Measurements from ENCODE around the gene EED.
"Not testable (repeated sequence)": the region's sequence is repeated elsewhere in the genome, so short reads cannot be mapped to it uniquely, and the experiment has no call there.

The EED gene

DNA sequence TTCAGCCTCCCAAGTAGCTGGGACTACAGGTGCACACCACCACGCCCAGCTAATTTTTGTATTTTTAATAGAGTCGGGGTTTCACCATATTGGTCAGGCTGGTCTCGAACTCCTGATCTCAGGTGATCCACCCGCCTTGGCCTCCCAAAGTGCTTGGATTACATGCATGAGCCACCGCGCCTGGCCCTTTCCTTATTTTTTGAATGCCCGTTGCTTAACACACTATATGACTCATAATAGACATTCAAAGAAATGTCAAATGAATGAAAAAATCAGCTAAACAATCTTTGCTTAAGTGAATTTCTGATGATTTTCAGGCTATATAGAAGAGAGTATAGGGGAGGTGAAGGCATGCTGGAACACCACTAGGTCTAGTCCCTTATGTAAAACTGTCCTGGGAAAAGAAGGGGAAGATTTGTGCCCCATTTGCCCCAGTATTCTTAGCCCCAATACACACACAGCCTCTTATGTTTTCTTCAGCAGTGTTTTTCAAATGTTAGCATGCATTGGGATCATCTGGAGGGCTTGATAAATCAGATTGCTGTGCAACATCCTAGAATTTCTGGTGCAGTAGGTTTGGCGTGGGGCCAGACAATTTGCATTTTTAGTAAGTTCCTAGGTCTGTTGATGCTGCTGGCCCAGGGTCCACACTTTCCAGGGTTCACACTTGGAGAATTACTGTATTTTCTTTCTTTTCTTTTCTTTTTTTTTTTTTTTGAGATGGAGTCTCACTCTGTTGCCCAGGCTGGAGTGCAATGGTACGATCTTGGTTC is 45.1 kb downstream of the EED start:
- DNase-seq (ENCODE audit: low read depth in 3 of 3, low spot score in 1 of 3), result not testable (repeated sequence)

DNA sequence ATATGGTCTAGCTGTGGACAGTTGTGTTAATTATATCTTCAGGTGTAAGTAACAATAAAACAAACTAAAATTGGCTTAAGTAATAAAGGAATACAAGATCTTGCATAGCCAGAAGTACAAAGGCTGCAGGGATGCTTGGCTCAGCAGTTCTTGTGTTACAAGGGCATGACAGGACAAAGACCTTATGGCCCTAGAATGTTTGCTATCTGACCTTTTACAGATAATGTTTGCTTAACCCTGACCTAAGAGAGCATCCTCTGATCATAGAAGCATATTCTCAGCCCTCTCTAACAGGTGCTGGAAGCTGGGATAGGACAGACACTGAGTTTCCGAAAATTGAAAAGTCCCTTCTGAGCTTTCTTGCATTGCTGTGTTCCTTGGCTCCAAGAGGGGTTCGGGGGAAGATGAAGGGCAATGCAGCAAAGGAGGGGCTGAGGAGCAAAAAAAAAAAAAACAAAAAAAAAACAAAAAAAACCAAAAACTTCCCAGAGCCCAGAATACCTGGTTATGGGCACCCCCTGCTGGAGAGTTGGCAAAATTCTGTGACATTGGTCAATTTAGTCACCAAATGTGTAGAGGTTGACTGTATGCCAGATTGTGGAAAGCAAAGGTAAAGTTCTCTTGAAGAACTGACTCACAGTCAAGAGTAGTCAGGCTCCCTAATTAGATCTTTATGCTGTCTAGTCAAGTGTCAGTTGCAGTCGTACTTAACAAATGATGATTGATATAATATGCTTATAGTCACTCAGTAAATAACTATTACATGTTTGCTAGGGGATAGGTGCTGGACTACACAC is 47.1 kb downstream of the EED start:
- peak; percentile 8 to 47 (median 8) for DNase-seq (ENCODE audit: low read depth in 3 of 3, low spot score in 1 of 3)

DNA sequence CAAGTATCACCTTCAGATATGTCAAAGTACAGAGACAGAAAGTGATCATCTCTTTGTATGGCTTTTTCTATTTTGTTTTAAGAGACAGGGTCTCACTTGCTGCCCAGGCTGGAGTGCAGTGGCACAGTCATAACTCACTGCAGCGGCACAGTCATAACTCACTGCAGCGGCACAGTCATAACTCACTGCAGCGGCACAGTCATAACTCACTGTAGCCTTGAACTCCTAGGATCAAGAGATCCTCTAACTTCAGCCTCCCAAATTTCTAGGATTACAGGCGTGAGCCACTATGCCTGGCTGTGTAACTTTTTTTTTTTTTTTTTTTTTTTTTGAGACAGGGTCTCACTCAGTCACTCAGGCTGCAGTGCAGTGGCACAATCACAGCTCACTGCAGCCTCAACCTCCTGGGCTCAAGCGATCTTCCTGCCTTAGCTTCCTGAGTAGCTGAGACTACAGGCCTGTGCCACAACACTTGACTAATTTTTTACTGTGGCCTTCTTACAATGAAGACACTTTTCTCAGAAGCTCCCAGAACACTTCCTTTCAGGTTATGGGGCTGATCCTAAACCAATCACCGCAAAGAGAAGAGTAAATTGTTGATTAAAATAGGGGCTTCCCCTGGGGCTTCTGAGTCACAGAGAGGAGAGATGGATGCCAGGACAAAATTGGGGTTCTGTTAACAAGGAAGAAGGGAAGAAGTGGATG is 48.5 kb downstream of the EED start:
- DNase-seq (ENCODE audit: low read depth in 3 of 3, low spot score in 1 of 3), result no peak

DNA sequence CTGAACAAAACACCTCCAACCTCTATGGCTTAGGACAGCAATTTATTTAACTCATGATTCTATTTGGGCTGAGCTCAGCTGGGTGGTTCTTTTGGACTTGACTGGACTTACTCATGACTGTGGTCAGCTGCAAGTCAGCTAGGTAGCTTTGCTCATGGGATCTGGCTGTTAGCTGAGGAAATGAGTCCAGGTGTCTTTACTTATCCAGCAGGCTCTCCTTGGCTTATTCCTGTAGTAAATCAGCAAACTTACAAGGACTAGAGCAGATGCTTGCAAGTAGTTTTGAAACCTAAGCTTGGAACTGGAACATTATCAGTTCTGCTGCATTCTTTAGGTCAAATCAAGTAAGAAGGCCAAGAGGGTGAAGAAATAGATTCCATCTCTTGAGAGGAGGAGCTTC is 49.5 kb downstream of the EED start:
- no peak for DNase-seq (ENCODE audit: low read depth in 3 of 3, low spot score in 1 of 3)

DNA sequence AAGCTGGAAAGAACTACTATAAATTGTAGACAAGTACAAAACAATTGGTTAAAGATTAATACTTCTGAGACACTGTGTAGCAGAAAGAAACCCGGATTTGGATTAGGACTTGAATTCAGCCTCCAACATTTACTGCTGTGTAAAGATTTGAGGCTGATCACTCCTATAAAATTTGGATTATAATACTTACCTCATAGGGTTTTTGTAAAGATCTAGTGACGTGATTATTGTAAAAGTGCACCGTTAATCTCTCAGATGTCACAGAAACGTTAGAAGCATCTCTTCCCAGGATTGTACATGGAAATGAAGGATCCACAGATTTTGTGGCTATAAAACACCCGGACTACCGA is 57.2 kb downstream of the EED start:
- no peak for DNase-seq (ENCODE audit: low read depth in 3 of 3, low spot score in 1 of 3)

DNA sequence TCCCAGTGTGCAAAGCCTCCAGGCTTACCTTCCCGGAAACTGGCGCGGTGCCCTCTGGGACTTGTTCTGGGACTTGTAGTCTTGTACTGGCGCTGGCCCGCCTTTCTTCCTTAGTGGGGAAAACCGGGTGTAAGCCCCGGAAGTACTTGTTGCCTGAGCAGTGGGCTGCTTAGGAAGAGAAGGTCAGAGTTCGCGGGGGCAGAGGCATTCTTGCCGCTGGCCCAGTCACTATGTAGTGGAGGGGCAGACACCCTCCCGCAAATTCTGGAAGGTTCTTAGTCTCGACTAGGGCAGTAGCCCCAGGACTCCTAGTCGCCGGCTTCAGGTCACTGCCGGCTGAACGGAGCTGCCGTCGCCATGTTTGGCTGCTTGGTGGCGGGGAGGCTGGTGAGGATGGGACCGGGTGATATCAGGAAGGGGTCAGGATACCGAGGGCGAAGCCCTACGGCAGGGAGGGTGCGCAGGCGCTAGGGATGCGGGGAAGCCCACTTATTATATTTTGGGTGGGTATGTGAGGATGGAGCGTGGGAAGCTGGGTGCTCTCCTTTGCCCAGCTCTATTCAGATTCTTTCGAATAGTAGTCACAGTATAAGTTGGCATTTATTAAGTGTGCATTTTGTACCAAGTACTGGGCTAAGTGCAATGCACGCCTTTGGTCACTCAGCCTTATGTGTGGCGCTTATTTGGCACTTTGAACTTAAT is 57.7 kb downstream of the EED start, which contains the start of gene HIKESHI:
Gene HIKESHI, plus strand, starts transcription at position 149 of the 702 bp plus-strand sequence. Its CDS starts 209 bp downstream, at position 358.
- peak; percentile 71 to 85 (median 81) for DNase-seq (ENCODE audit: low read depth in 3 of 3, low spot score in 1 of 3)

DNA sequence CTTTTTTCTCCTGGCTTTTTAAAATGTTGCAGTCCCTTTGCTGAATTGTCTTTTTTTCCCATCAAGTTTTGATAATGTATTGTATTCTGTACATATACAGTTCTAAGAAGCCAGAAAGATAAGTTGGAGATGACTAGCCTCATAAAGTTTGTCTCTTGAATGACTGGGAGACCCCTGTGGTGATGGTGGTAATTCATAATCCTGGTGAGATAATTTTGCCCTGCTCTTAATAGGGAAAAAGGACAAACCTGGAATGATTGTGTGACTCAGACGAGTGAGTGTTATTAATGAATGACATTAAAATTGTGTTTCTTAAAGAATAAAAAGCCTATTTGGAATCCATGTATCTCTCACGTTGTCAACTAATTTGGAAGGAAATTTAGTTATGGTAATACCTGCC is 58.7 kb downstream of the EED start:
- no peak for DNase-seq (ENCODE audit: low read depth in 3 of 3, low spot score in 1 of 3)

DNA sequence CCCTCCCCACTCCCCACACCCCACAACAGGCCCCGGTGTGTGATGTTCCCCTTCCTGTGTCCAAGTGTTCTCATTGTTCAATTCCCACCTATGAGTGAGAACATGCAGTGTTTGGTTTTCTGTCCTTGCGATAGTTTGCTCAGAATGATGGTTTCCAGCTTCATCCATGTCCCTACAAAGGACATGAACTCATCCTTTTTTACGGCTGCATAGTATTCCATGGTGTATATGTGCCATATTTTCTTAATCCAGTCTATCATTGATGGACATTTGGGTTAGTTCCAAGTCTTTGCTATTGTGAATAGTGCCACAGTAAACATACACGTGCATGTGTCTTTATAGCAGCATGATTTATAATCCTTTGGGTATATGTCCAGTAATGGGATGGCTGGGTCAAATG is 64.2 kb downstream of the EED start:
- not testable (repeated sequence) for DNase-seq (ENCODE audit: low read depth in 3 of 3, low spot score in 1 of 3)

DNA sequence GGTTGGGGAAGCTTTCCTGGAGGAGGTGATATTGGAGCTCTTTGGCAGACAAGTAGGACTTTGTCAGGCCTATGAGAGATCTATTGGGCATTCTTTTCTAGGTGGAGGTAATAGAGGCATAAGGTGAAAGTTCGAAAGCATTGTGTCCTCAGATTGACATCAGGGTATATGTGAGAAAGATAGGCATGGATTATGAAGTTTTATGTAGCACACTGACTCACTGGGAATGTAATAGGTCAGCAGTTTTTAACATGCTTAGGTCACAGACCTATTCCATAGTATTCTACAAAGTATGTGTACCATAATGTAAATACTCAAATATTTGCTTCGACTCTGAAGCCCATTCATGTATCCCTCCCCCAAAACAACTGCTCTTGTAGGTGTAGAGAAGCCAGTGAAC is 69.2 kb downstream of the EED start:
- DNase-seq (ENCODE audit: low read depth in 3 of 3, low spot score in 1 of 3), result no peak

DNA sequence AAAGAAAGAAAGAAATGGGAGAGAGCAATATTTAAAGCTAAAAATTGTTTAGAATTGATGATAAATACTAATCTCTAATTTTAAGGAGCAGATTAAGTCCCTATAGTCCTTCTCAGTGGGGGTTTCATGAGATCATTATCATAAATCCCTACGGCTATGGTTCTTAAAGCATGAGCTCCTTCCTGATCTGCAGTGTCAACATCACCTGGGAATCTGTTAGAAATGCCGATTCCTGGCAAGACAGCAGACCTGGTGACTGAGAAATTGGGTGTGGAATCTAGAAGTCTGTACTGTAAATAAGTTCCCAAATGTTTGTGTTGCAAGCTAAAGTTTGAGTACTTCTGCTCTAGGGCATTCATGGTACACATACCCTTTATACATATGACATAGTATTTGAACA is 70.1 kb downstream of the EED start:
- DNase-seq (ENCODE audit: low read depth in 3 of 3, low spot score in 1 of 3), result no peak

Data from stimulated activated CD4-positive, alpha-beta T cell treated with anti-CD3 and anti-CD28 coated beads, TNF-alpha, amount 100 ng/mL, for 1 hour (primary cell).